HG02678 (cell line): Measurements from ENCODE around the gene CPLX1.

Experiments used
- ATAC-seq: cut with Tn5 transposase; IDR thresholded peaks from one replicate; pipeline ENCODE4 v1.9.1; 2021; ENCODE audit warnings: mild to moderate bottlenecking, moderate library complexity; ENCODE audit not compliant: unreplicated experiment

Gene CPLX1

GRCh38 chr4:856225-856901 is 30.4 kb upstream of the CPLX1 start:
- ATAC-seq, result no peak

- no peak for ATAC-seq
Measured at GRCh38 chr4:855880-856224, 29.9 kb upstream of the CPLX1 start.

- no peak for ATAC-seq
Measured at GRCh38 chr4:854356-854755, 28.4 kb upstream of the CPLX1 start.

- ATAC-seq, result no peak
Measured at GRCh38 chr4:853416-853781, 27.5 kb upstream of the CPLX1 start.

- no peak for ATAC-seq
Measured at GRCh38 chr4:851701-852430, 25.9 kb upstream of the CPLX1 start.

GRCh38 chr4:850323-850945 is 24.5 kb upstream of the CPLX1 start:
- no peak for ATAC-seq

- no peak for ATAC-seq
Measured at GRCh38 chr4:849478-850175, 23.7 kb upstream of the CPLX1 start.

- no peak for ATAC-seq
Measured at GRCh38 chr4:848803-849477, 23.0 kb upstream of the CPLX1 start.

GRCh38 chr4:848307-848691 is 22.4 kb upstream of the CPLX1 start:
- no peak for ATAC-seq

- ATAC-seq, result no peak
Measured at GRCh38 chr4:845836-846251, 19.9 kb upstream of the CPLX1 start.

GRCh38 chr4:845233-845835 is 19.4 kb upstream of the CPLX1 start:
- no peak for ATAC-seq

GRCh38 chr4:844752-845232 is 18.9 kb upstream of the CPLX1 start:
- ATAC-seq, result no peak

- no peak for ATAC-seq
Measured at GRCh38 chr4:839675-840443, 13.9 kb upstream of the CPLX1 start.

- ATAC-seq, result no peak
Measured at GRCh38 chr4:837772-838171, 11.8 kb upstream of the CPLX1 start.

GRCh38 chr4:836750-837301 is 10.9 kb upstream of the CPLX1 start:
- ATAC-seq, result no peak

GRCh38 chr4:836003-836511 is 10.1 kb upstream of the CPLX1 start:
- ATAC-seq, result no peak

GRCh38 chr4:835148-836002 is 9.4 kb upstream of the CPLX1 start:
- ATAC-seq, result no peak

- ATAC-seq, result no peak
Measured at GRCh38 chr4:834368-835147, 8.6 kb upstream of the CPLX1 start.
